Mesendoderm (in vitro differentiated cells): ENCODE data around the gene ZFYVE26.

Experiments used
- DNase-seq: peaks from one replicate; pipeline ENCODE4 v3.0.0; 2013
- H2AK5ac ChIP-seq: 2 replicates; pipeline ENCODE4 v1.6.1; 2013; ENCODE audit warnings: low read length, inconsistent platforms
- H2BK120ac ChIP-seq: 2 replicates; pipeline ENCODE4 v1.6.1; 2013; ENCODE audit warnings: low read depth, mild to moderate bottlenecking, low read length, moderate library complexity, mixed read lengths
- H2BK15ac ChIP-seq: replicated peaks from 2 replicates; pipeline ENCODE4 v1.6.1; 2013; ENCODE audit warnings: low read depth, mild to moderate bottlenecking, moderate library complexity
- H2BK5ac ChIP-seq: 2 replicates; pipeline ENCODE4 v1.6.1; 2013; ENCODE audit warnings: low read length, inconsistent platforms
- H3K18ac ChIP-seq: 2 replicates; pipeline ENCODE4 v1.6.1; 2013; ENCODE audit warnings: mild to moderate bottlenecking, low read length, mixed read lengths
- H3K23ac ChIP-seq: one replicate; pipeline ENCODE4 v1.6.1; 2013; ENCODE audit warnings: low read length
- H3K27ac ChIP-seq: 2 replicates; pipeline ENCODE4 v1.5.1; 2013; ENCODE audit warnings: low read depth, mild to moderate bottlenecking, inconsistent platforms, low read length, moderate library complexity
- H3K27me3 ChIP-seq: 2 replicates; pipeline ENCODE4 v1.6.1; 2013; ENCODE audit warnings: low read length, control low read depth, mild to moderate bottlenecking, inconsistent platforms; ENCODE audit not compliant: insufficient read depth, poor library complexity
- H3K36me3 ChIP-seq: 2 replicates; pipeline ENCODE4 v1.6.1; 2013; ENCODE audit warnings: low read length, inconsistent platforms; ENCODE audit not compliant: control insufficient read depth, insufficient read depth
- H3K4ac ChIP-seq: one replicate; pipeline ENCODE4 v1.6.1; 2013; ENCODE audit warnings: low read depth, mild to moderate bottlenecking, low read length, moderate library complexity
- H3K4me1 ChIP-seq: 2 replicates; pipeline ENCODE4 v1.6.1; 2013; ENCODE audit warnings: low read depth, low read length, inconsistent platforms; ENCODE audit not compliant: control insufficient read depth
- H3K4me2 ChIP-seq: 2 replicates; pipeline ENCODE4 v1.6.1; 2013; ENCODE audit warnings: low read length
- H3K4me3 ChIP-seq: 2 replicates; pipeline ENCODE4 v1.5.1; 2013; ENCODE audit warnings: mild to moderate bottlenecking, low read length
- H3K56ac ChIP-seq: one replicate; pipeline ENCODE4 v1.6.1; 2013; ENCODE audit warnings: low read length
- H3K79me1 ChIP-seq: 2 replicates; pipeline ENCODE4 v1.6.1; 2013; ENCODE audit warnings: low read length, inconsistent platforms
- H3K79me2 ChIP-seq: 2 replicates; pipeline ENCODE4 v1.6.1; 2013; ENCODE audit warnings: mild to moderate bottlenecking, low read length; ENCODE audit not compliant: control insufficient read depth, insufficient read depth
- H3K9ac ChIP-seq: 2 replicates; pipeline ENCODE4 v1.6.1; 2013; ENCODE audit warnings: low read length, inconsistent platforms
- H4K5ac ChIP-seq: one replicate; pipeline ENCODE4 v1.6.1; 2013; ENCODE audit warnings: low read length
- H4K8ac ChIP-seq: one replicate; pipeline ENCODE4 v1.6.1; 2013; ENCODE audit warnings: low read depth, mild to moderate bottlenecking, control low read depth, low read length, moderate library complexity
- WGBS: extraction: QIAGEN DNeasy Blood & Tissue Kit; methylation state at CpG from one replicate; pipeline ENCODE4 v1.1.7; 2013; ENCODE audit warnings: low lambda C conversion rate, missing lambda C conversion rate; ENCODE audit not compliant: insufficient coverage; ENCODE audit errors: extremely low coverage; 5-methylcytosine and 5-hydroxymethylcytosine counted together

Gene ZFYVE26

GRCh38 chr14:67837011-67837624, 20.7 kb upstream of the ZFYVE26 start:
- Histone ChIP-seq H3K79me1 (no peaks in the 10 kb centered on the region), H2AK5ac (no peak overlapping the region), H2BK120ac (no peak overlapping the region), H3K23ac (no peak overlapping the region), H3K9ac (no peak overlapping the region), H3K18ac (no peak overlapping the region), H3K4me2 (no peak overlapping the region), H3K4me3 (no peak overlapping the region), H2BK15ac (no peak overlapping the region), H3K27ac (no peak overlapping the region), H4K8ac (no peak overlapping the region), H4K5ac (no peak overlapping the region), H3K36me3 (no peaks in the 10 kb centered on the region), H3K4ac (no peak overlapping the region), H3K27me3 (no peaks in the 10 kb centered on the region), H2BK5ac (no peak overlapping the region), H3K4me1 (no peaks in the 10 kb centered on the region), H3K79me2 (no peaks in the 10 kb centered on the region), H3K56ac (no peak overlapping the region)
- WGBS: no CpG with 5 or more reads among the region's 2 CpGs
- peak; percentile 77 for DNase-seq

GRCh38 chr14:67835596-67835995, 19.2 kb upstream of the ZFYVE26 start:
- no peak overlapping the region for H2BK120ac ChIP-seq
- H3K27me3 ChIP-seq: no peaks in the 10 kb centered on the region
- H3K4me1 ChIP-seq: no peaks in the 10 kb centered on the region
- no peak overlapping the region for H2AK5ac ChIP-seq
- H3K4me2 ChIP-seq: no peak overlapping the region
- no peak overlapping the region for H3K4ac ChIP-seq
- no peaks in the 10 kb centered on the region for H3K79me1 ChIP-seq
- no peak overlapping the region for H2BK15ac ChIP-seq
- H3K18ac ChIP-seq: no peak overlapping the region
- H3K36me3 ChIP-seq: no peaks in the 10 kb centered on the region
- no peaks in the 10 kb centered on the region for H3K79me2 ChIP-seq
- no peak overlapping the region for H3K56ac ChIP-seq
- no peak overlapping the region for H3K4me3 ChIP-seq
- DNase-seq: no peak
- no peak overlapping the region for H3K9ac ChIP-seq
- no peak overlapping the region for H3K27ac ChIP-seq
- no peak overlapping the region for H4K8ac ChIP-seq
- no peak overlapping the region for H2BK5ac ChIP-seq
- no peak overlapping the region for H4K5ac ChIP-seq
- no peak overlapping the region for H3K23ac ChIP-seq

GRCh38 chr14:67833403-67833802, 17.0 kb upstream of the ZFYVE26 start:
- H3K79me1 ChIP-seq: no peaks in the 10 kb centered on the region
- H3K18ac ChIP-seq: no peak overlapping the region
- no peak overlapping the region for H3K27ac ChIP-seq
- H3K4me2 ChIP-seq: no peak overlapping the region
- no peaks in the 10 kb centered on the region for H3K36me3 ChIP-seq
- DNase-seq: no peak
- H2BK15ac ChIP-seq: no peak overlapping the region
- H3K4me1 ChIP-seq: no peaks in the 10 kb centered on the region
- no peak overlapping the region for H4K8ac ChIP-seq
- H3K27me3 ChIP-seq: no peaks in the 10 kb centered on the region
- no peak overlapping the region for H2AK5ac ChIP-seq
- no peak overlapping the region for H3K4ac ChIP-seq
- no CpG with 5 or more reads among the region's 1 CpG for WGBS
- no peaks in the 10 kb centered on the region for H3K79me2 ChIP-seq
- no peak overlapping the region for H2BK5ac ChIP-seq
- no peak overlapping the region for H3K9ac ChIP-seq
- H3K23ac ChIP-seq: no peak overlapping the region
- H4K5ac ChIP-seq: no peak overlapping the region
- no peak overlapping the region for H3K4me3 ChIP-seq
- H2BK120ac ChIP-seq: no peak overlapping the region
- no peak overlapping the region for H3K56ac ChIP-seq

GRCh38 chr14:67831113-67831512, 14.7 kb upstream of the ZFYVE26 start:
- Histone ChIP-seq H2BK15ac (no peak overlapping the region), H3K4me3 (no peak overlapping the region), H4K5ac (no peak overlapping the region), H3K27ac (no peak overlapping the region), H3K56ac (no peak overlapping the region), H2AK5ac (no peak overlapping the region), H4K8ac (no peak overlapping the region), H3K9ac (no peak overlapping the region), H2BK120ac (no peak overlapping the region), H3K4ac (no peak overlapping the region), H3K4me1 (no peaks in the 10 kb centered on the region), H3K23ac (no peak overlapping the region), H3K79me2 (no peaks in the 10 kb centered on the region), H3K79me1 (no peaks in the 10 kb centered on the region), H3K18ac (no peak overlapping the region), H3K27me3 (no peaks in the 10 kb centered on the region), H3K4me2 (no peak overlapping the region), H3K36me3 (no peaks in the 10 kb centered on the region), H2BK5ac (no peak overlapping the region)
- no peak for DNase-seq
- WGBS: no CpG with 5 or more reads among the region's 8 CpGs

- no peak overlapping the region for H3K27ac ChIP-seq
- no peak overlapping the region for H2BK5ac ChIP-seq
- no peak overlapping the region for H3K4me3 ChIP-seq
- H2AK5ac ChIP-seq: no peak overlapping the region
- no peak overlapping the region for H3K56ac ChIP-seq
- H3K4me2 ChIP-seq: no peak overlapping the region
- no peaks in the 10 kb centered on the region for H3K27me3 ChIP-seq
- no peak for DNase-seq
- H4K5ac ChIP-seq: no peak overlapping the region
- H3K23ac ChIP-seq: no peak overlapping the region
- H3K4ac ChIP-seq: no peak overlapping the region
- H3K18ac ChIP-seq: no peak overlapping the region
- no peak overlapping the region for H2BK120ac ChIP-seq
- H2BK15ac ChIP-seq: no peak overlapping the region
- peaks cover 5% of the 10 kb centered on the region for H3K4me1 ChIP-seq
- no peaks in the 10 kb centered on the region for H3K79me1 ChIP-seq
- no peak overlapping the region for H4K8ac ChIP-seq
- H3K79me2 ChIP-seq: no peaks in the 10 kb centered on the region
- no peak overlapping the region for H3K9ac ChIP-seq
- H3K36me3 ChIP-seq: no peaks in the 10 kb centered on the region
Measured at GRCh38 chr14:67821121-67821520, 4.7 kb upstream of the ZFYVE26 start.

- Histone ChIP-seq H3K4ac (no peak overlapping the region), H3K4me3 (no peak overlapping the region), H3K56ac (peak overlapping the region; percentile 95), H3K79me1 (peaks cover 3% of the 10 kb centered on the region), H3K79me2 (peaks cover 3% of the 10 kb centered on the region), H3K23ac (no peak overlapping the region), H2BK120ac (no peak overlapping the region), H4K8ac (no peak overlapping the region), H3K36me3 (no peaks in the 10 kb centered on the region), H2BK5ac (no peak overlapping the region), H3K4me2 (peak overlapping the region; percentile 98), H4K5ac (no peak overlapping the region), H3K27me3 (no peaks in the 10 kb centered on the region), H2BK15ac (no peak overlapping the region), H2AK5ac (no peak overlapping the region), H3K18ac (no peak overlapping the region), H3K27ac (no peak overlapping the region), H3K9ac (peak overlapping the region; percentile 93), H3K4me1 (peaks cover 7% of the 10 kb centered on the region)
- 100% methylated on average over 2 of the region's 13 CpGs for WGBS
- DNase-seq: peak; percentile 83
Measured at GRCh38 chr14:67820428-67820971, 4.1 kb upstream of the ZFYVE26 start.
